Fibroblast of skin of left quadriceps (primary cell): ENCODE results near the gene CACNA1D.
A peak's percentile ranks its signal among the peaks of the same experiment; 100 is the strongest.

ENCODE experiments used
- DNase-seq, 2 experiments: peaks; one replicate each; pipeline ENCODE4 v3.0.0-alpha.2; 2013; ENCODE audit warnings: low read depth in 2 of 2

The CACNA1D gene

DNA sequence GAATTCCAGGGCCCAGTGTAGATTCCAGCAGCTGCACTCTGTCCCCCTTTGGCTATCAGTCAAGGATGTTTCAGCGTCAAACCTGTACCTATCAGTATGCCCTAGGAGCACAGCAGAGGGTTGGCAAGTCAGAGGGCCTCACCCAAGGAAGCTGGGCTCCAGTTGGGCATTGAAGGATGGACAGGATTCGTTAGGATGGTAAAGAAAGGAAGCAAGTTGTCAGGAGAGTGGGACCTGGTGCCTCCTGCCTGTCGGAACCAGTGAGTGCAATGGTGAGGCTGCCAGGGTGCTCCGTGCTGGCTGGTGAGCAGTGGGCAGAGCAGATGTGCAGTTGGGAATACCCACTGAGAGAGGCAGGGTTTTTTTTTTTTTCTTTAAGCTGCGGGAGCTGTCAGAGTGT is 194.6 kb downstream of the CACNA1D start:
- no peak for DNase-seq

DNA sequence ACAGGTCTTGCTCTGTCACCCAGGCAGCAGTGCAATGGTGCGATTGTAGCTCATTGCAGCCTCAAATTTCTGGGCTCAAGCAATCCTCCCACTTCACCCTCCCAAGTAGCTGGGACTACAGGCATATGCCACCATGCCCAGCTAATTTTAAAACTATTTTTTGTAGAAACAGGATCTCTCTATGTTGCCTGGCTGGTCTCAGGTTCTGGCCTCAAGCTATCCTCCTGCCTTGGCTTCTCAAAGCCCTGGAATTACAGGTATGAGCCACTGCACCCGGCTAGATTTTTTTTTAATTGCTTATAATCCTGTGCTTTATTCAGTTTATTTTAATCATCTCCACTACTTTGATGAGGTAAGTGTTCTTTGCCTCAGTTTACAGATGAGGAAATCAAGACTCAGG is 195.3 kb downstream of the CACNA1D start:
- DNase-seq: no peak

DNA sequence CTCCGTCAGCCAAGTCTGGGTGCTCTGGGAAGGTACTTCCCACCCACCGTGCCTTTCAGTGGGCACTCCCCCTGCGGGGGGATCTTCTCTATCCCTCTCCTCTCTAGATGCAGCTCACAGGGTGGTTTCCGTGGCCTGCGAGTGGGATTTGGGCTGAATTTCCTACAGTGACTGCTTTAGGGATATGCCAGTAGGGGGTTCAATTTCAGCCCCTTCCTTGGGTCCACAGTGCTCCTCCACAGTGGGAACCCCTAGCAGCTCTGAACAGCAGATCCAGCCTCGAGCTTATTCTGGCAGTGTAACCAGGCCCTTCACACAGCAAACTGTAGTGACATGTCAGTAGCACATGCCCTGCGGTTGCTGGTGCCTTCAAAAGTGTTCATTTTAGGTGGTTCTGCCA is 196.1 kb downstream of the CACNA1D start:
- DNase-seq: no peak

DNA sequence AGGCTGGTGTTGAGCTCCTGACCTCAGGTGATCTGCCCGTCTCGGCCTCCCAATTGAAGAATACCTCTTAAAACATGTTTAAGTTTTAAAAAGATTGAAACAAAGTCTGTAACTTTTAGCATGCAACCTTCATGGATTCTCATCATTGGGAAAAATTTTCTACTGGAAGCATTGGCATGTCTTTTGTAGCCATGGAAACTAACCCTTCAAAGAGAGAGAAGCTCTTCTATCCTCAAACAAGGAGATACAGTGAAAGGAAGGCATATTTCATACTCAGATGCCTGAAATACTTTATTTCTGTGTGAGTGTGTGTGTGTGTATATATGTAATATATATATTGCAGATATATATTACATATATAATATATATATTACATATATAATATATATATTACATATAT is 196.9 kb downstream of the CACNA1D start:
- DNase-seq: no peak

DNA sequence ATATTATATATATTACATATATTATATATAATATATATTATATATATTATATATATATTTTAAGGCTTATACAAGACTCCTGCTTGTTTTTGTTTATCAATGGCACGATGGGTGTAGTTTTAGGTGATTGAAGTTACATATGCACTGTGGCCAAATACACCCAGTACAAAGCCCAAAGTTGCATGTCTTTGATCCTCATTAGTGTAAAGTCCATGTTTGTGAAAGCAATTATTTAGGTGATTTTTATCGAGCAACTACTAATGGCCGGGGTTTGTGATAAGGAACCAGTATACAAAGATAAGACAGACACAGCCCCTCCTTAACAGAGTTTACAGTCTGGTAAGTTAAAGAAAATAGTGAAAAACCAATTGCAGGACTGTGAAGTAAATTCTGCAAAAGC is 197.5 kb downstream of the CACNA1D start:
- DNase-seq: no peak

DNA sequence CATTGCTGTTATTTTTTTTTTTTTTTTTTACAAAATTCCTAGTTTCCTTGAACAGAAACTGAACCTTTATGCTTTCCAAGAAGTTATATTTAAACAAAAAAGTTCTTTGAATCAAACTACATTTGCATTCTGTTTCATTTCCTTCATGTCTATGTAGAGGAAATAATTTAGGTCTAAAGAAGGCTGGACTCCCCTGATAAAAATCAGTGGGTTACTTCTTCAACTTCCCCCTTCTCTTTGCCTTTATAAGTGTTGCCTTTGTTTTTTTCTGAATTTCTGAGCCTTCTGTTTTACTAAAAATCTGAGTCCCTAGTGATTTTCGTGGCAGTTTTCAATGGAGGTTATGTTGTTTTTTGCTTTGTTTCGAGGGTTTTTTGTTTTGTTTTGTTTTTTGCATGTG is 199.0 kb downstream of the CACNA1D start:
- DNase-seq: no peak

DNA sequence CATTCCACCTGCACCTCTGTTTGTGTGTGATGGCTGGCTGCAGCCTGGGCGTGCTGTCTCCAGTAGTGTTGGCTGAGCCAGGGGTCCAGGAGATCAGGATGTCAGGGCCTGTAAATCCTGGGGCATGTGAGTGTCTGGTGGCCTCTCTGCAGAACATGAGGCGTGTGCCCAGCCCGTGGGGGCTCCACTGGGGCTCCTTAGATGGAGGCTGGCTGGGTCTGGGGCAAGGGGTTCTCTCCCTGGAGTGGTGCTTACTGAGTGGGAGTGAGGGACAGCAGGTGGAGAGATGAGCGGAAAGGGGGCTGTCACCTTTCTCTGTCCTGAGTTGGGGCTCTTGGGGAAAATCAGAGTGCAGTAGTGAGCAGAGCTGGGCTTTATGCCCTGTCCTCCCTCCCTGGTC is 199.6 kb downstream of the CACNA1D start:
- no peak for DNase-seq

DNA sequence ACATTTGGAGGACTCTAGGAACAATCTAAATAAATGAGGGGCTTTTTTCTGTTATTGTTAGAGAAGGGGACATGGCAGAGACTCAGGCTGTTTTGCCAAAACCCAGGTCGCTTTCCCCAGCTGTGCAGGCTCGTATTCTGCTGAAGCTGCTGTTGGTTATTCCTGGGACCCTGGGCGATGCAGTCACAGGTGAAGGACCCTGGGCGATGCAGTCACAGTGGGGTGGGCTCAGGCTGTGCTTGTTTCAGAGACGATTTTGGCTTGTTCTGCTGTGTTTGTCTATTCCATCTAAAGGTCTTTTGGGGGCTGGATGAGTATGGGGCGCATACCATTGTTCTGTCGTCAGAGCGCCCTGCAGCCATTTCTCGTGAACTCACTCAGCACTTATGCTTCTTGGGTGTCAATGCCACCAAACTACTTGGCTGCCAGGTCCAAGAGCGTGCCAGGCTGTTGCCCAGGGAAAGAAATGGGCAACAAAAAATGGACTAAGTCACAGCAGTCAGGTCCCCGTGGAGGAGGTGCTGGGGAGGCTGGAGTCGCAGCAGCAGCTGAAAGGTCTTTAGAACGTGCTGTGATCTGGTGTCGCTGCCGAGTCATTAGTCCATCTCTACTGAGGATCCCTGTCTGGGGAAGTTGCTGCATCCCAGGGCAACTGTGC is 200.4 kb downstream of the CACNA1D start:
- no peak for DNase-seq

DNA sequence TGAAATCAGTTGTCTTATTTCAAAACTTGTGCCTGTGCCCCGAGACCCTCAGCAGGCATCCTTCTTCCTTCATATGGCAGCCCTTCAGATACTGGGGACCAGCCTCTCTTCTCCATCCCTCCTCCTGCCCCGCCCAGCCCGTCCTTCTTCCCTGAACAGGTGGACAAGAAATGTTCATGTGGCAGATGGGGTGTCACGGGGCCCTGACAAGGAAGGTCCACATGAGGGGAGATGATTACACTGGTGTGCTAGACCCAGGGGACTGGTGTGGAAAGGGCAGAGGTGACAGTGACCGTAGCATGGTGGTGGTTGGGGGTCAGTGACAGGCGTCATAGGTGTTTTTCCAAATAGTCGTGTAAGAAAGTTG is 200.9 kb downstream of the CACNA1D start:
- no peak for DNase-seq

DNA sequence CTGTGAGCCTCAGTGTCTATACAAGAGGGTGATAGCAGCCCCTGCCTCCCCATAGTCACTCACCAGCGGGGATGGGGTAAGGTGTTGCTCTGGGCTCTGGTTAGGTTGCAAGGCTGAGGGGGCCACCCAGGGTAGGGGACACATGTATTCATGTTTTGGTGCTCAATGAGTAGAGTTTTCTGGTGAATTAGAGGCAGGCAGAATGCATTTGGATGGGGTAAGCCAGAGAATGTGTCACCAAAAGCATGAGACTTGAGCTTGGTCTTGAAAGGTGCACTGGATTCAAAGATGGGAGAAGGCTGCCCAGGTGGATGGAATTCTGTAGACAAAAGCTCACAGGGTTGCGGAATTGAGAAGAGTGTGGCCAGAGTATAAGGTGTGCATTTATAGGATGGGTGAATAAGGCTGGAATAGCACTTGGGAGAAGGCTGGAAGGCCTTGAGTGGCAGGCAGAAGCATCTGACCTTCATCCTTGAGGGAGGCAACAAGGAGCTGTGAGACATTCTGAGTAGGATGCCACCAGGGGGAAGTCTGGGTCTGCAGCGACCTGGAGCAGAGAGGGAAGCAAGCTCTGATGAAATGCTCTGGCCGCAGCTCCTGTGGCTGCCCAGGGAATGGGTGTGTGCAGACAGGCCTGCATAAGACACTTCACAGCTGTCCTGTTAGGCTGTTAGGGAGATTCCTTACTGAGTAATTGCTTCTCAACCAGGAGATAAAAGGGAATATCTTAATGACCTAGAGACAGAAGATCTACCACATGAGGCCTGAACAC is 202.2 kb downstream of the CACNA1D start:
- DNase-seq: no peak

DNA sequence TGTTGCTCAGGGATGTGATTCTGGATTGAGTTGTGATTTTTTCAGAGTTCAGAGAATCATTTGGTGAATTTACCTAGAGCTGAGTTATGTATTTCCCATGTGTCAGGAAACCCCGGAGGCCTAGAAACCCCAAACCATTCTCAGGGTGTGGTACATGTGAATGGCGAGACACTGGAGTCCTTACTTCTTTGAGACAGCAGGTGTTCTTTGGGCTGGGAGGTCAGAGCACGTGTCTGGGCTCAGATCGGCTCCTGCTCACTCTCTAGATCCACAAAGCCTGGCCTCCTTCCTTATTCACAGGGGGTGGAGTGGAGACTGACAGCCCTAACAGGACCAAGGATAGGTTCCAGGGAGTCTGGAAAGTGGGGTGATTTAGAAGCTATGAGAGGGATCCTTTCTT is 206.0 kb downstream of the CACNA1D start:
- DNase-seq: no peak

DNA sequence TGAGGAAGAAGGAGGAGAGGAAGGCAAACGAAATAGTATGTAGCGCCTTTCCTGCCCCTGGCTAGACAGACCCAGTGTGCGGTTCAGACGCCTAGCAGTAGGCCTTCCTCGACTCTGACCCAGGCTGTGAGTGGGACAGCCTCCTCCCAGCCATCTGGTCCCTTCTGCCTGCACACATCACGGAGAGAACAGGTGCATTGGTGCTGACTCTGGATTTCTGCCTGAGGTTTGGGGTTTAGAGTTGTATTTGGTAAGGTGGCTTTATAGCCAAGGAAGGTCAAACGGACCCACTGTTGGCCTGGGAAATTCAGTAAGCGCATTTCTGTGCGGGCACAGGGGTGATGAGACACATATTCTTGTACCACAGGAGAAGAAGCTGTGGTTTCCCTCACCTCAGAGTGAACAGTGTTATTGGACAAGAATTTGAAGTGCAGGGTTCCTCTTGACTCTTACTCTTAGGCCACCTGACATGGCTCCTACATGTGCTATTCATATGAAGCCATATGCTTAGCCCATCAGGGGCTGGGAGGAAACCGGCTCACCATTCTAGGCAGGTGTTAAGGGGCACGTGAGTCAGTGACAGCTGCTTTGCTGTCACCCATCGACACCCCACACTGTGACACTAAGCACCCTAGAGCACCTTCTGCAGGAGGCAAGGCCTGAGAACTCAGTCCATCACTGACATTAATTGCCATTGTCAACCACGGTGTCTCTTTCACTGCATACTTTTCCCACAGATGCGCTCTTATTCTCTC is 208.5 kb downstream of the CACNA1D start:
- no peak for DNase-seq

DNA sequence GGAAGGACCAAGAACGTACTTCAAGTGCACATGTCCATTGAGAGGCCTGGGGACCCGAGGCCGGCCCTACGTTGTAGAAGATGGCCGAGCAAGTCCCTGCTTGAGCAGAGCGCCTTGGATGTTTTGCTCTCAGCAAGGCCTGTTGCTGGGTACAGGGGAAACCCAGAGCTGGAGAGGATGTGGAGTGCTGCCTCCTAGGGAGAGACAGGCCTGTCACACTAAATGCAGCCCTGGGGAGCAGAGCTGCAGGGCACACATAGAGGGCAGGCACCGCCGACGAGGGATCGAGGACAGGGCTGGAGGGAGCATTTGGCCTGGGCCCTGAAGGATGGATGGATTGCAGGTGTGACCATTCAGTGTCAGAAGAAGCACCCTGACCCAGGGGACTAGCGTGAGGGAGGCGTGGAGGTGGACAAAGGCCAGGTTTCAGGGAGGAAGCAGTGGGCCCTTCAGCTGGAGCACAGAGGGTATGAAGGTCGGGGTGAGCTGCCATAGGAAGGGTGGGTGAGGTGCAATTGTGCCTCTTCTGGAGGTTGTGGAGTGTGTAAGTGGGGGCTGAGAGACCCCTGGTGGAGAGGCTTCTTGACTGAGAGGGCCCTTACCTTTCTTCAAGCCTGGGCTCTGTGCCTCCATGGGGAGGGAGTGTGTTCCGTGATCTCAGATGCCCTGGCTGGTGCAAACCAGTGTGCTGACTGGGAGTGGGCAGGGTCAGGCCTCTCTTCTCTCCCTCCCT is 209.4 kb downstream of the CACNA1D start:
- no peak for DNase-seq

DNA sequence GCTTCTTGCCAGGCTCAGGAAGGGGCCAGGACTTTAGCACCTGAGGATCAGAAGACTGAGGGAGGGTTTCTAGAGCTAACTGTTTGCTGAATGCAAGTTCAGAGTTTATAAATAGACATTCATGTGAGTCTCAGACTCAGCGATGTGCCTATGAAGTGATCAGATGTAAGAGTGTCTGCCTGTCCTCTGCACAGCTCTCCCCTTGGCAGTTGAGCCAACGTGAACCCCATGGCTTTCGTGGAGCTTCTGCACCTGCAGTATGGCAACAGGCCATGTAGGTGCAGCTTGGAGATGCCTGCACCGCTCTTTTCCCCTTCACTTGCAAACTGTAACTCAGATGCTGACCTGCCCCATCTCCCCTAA is 209.9 kb downstream of the CACNA1D start:
- DNase-seq: no peak

DNA sequence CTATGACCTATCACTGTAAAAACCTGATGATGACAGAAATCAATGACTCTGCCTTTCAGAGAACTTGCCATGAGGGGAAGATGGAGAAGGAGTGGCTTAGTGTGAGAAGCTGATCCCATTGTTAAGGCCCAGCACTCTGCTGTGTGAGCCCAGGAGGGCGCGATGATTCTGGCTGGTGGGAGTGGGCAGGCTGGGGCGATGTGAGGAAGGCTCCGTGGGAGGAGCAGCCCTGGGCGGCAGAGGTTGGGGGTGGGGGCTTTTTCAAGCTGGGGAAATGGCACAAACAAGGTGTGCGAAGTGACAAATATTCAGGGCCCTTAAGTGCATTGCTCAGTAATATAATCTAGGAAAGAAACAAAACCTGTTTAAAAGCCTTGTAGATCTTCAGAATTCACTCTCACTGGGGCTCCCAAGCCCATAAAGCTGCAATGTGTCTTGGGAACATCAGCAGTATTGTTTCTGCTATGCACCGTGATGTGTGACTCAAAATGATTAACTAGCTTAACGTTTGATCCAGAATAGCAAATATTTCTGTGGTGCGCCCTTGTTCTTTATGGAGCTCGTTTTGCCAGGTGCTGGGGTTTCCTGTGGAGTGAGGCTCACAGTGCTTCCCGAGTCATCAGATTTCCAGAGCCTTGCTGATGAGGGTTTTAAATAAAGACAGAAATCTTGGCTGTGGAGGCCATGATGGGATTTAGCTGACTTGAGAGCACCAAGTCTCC is 210.8 kb downstream of the CACNA1D start:
- no peak for DNase-seq

DNA sequence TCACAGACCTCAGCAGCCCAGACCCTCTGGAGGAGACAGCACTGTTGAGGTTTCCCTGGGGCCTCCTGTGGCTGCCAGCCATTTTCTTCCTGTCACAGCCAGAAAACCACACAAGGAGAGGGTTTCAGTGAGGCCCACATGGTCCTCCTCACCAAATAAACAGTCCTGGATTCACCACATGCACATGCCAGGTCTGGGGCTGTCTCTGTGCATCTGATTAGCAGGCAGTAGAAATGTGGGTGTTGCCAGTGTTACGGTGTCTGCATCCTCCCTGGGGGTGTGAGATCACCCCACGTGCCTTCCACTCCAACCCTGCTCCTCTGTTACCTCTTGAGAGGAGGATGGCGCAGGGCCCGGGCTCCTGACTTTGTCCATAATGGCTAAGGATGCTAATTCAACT is 211.4 kb downstream of the CACNA1D start:
- no peak for DNase-seq

DNA sequence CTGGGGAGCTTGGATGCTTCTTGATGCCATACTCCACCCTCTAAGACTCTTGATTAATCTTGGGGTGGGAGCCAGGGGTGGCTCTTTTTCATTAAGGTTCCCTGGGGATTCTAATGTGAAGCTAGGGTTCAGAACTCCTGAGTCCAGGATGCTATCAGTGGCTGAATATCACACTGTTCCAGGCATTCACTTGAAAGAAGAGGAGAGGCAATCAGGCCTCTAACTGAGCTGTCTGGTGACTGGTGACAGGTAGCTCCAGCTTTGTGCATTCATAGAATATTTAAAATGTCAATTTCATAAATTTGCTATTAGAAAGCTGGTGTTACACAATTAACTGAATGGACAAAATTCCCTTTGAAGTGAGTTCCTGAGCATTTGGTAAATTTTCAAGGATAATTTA is 212.8 kb downstream of the CACNA1D start:
- DNase-seq: no peak

DNA sequence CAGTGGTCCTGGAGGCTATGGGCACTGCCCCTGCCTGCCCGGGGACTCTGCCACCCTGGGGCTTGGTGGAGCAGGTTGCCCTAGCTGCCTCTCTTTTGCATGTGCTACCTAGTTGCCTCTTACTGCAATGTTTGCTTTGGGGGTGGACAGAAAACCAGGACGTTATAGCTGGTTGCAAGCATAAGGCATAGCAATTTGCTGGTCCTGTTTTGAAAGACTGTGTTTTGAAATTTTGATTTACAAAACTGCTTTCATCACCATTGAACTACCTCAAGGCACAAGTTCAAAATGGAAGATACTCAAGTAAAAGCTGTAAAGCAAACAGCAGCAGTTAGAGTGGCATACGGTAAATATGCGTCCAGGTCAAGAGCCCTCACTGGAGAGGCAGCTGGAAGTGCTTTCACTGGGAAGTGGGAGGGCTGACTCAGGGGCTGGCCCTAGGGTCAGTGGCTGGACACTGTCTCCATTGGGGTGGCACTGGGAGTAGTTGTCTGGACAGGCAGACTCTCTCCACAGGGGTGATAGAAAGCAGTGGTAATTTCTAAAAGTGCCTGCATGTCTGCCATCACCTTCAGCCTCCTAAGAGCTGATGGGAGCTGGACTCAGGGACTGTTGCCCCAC is 213.7 kb downstream of the CACNA1D start:
- DNase-seq: no peak

DNA sequence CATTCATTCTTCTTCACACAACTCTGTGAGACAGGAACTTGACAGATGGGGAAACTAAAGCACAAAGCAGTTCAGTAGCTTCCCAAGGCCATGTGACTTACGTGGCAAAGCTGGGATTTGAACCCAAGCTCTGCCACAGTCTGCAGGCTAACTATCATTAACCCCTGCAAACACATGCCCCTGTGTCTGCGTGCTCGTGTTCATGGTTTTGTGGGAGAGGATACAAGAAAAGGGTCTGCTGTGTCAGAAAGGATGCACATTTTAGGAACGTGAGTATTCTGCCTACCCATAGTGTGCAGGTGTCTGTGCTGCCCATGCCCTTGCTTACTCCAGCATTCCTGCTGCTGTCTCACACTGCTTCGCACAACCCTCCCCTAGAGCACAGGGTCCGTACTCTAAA is 214.8 kb downstream of the CACNA1D start:
- DNase-seq: no peak

DNA sequence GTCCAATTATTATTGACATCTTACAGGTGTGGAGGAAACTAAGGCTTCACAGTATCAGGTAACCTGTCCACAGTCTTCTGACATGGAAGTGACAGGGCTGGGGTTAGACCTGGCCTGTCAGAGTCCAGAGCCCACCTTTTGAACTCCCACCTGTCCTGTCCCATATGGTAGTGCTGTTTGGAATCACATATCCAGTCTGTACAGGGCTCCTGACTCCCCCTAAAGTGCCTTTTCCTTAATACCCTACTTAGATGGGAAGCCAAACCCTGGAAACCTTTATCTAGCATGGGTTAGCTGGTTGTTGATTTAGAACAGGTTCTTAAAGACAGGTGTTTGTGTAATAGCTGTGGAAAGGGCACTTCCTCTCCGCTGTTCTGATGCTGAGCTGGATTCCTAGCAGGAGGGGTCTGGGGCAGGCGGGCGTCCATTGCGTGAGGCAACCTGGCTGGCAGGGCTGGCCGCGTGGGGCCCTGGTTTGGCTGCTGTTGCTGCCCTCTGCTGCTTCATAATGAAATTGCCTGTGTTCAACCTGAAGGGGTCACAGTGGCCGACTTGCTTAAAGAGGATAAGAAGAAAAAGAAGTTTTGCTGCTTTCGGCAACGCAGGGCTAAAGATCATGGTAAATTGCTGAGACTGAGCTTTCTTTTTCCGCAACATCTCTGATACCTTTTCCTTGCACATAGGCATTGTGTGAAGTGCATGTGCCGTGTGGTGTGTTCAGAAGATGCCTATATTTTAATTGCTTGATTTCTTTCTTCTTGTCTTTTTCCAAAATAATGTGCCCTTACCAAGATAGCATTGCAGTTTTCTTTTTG is 215.7 kb downstream of the CACNA1D start:
- DNase-seq: peak; percentile 8 to 16
